ENCODE measurements around the gene PLEKHG3.

The PLEKHG3 gene

DNA sequence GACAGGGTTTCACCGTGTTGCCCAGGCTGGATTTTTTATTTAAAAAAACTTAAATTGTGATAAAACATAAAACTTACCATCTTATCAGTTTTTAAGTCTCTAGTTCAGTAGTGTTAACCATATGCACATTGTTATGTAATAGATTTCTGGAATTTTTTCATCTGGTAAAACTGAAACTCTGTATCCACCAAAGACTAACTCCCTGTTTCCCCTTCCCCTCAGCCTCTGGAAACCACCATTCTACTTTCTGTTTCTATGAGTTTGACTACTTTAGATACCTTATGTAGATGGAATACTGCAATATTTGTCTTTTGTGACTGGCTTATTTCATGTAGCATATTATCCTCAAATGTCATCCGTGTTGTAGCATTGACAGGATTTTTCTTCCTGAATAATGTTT lies 12.8 kb upstream of the PLEKHG3 start:
- H3K27ac ChIP-seq = no peak overlapping the region
- TF ChIP-seq, protein P1, sequence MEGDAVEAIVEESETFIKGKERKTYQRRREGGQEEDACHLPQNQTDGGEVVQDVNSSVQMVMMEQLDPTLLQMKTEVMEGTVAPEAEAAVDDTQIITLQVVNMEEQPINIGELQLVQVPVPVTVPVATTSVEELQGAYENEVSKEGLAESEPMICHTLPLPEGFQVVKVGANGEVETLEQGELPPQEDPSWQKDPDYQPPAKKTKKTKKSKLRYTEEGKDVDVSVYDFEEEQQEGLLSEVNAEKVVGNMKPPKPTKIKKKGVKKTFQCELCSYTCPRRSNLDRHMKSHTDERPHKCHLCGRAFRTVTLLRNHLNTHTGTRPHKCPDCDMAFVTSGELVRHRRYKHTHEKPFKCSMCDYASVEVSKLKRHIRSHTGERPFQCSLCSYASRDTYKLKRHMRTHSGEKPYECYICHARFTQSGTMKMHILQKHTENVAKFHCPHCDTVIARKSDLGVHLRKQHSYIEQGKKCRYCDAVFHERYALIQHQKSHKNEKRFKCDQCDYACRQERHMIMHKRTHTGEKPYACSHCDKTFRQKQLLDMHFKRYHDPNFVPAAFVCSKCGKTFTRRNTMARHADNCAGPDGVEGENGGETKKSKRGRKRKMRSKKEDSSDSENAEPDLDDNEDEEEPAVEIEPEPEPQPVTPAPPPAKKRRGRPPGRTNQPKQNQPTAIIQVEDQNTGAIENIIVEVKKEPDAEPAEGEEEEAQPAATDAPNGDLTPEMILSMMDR (conservative IDR thresholded peaks at IDR 0.05; ENCODE audit: low read depth) = no peak
- ChIA-PET POLR2A (ENCODE audit: low non-redundant PET) (no interaction called here), CTCF (no interaction called here)
- DNase-seq (ENCODE audit: low spot score) = no peak

DNA sequence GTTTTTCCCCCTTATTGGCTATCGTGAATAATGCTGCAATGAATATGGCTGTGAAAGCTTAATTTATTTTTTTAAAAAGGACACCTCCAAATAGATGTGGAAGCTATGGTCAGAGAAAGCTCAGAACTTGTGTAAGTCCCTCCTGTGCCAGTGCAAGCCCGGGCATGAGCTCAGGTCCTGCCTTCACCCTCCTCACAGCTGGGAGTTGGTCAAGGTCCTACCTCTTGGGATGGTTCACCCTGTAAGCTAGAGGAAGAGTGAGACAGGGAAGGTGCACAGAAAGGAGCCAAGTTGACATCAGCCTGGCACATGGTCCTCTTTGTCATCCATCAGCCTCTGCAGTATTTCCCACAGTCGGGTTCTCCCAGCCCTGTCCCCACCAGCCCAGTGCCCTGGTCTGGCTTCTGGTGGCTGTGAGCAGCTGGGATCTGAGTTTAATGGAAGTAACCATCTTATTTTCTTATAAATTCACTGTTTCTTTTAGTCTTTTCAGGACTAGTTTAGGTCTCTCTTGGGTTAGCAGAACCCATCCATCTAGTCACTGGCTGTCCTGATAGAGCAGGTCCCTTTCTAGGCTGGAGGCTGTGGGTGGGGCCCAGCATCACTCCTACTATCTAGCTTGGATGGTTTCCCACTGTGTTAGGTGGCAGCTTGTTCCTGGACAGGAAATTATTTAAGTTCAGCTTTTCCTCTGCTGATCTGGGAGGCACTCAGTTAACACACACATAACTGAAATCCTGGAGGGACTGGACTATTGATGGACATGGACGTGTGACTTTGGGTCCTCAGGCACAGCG lies 11.8 kb upstream of the PLEKHG3 start:
- ChIA-PET CTCF (interaction anchor here (0.6 kb wide), 1 partner anchor 60 kb away, joined by 3 read pairs; no protein-coding TSS in a partner anchor), POLR2A (ENCODE audit: low non-redundant PET) (interaction anchor here (0.6 kb wide), 1 partner anchor 12 kb away, joined by 3 read pairs; the partner anchor contains the start of gene PLEKHG3)
- TF ChIP-seq, protein P1 (conservative IDR thresholded peaks at IDR 0.05; ENCODE audit: low read depth) = no peak
- peak overlapping the region; percentile 59 for H3K27ac ChIP-seq
- no peak for DNase-seq (ENCODE audit: low spot score)

DNA sequence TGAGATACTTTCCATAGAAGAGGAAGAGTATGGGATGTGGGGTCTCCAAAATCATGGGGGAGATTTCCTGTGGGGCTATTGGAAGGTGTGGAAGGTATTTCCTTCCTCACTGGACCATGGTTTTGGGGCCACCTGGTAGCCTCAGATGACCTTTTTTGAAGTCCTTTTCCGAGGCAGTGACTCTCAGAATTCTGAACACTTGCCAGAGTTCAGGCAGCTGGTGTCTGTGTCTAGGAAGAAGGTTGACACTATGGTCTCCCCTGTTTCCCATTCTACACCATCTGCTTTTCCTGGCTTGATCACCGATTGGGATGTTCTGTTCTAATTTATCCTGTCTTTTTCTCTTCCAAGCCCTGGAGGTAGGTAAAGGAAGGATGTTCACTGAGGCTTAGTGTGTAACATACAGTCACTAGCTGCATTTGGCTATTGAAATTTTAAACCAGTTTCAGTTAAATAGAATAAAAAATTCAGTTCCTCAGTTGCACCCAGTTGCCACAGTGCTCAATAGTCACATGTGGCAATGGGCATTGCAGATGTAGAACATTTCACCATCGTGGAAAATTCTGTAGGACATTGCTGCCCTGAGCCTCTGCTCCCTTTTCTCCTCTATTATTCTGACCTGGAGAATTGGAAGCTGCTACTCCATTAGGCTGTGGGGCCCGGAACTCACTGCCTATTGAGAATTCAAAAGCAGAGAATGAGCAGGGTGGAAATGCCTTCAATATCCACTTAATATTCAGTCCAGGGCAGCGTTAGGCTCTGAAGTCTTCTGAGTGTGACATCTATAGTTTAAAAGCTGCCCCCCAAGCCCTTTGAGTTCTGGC lies 11.0 kb upstream of the PLEKHG3 start:
- ChIA-PET CTCF (interaction anchor here (0.6 kb wide), 1 partner anchor 61 kb away, joined by 3 read pairs; no protein-coding TSS in a partner anchor), POLR2A (ENCODE audit: low non-redundant PET) (no interaction called here)
- H3K27ac ChIP-seq = no peak overlapping the region; the same call in 1 of the 2 replicates
- TF ChIP-seq, protein P1 (conservative IDR thresholded peaks at IDR 0.05; ENCODE audit: low read depth) = no peak
- no peak for DNase-seq (ENCODE audit: low spot score)

DNA sequence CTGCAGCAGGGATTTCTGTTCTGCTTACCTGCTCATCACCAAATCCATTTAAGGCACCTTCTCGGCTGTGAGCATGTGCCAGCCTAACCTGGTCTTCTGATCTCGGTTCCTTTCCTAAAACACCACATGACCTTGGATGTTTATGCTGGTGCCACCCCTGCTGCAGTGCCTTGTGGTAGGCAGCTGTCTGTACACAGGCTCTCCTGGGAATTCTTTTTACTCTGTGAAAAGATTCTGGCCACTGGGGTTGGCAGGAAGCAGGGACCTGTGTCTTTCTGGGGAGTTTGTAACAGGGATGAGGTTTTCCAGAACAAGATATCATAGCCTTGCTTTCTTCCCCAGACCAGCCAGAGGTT lies 10.4 kb upstream of the PLEKHG3 start:
- ChIA-PET POLR2A (ENCODE audit: low non-redundant PET) (no interaction called here), CTCF (no interaction called here)
- H3K27ac ChIP-seq = no peak overlapping the region
- TF ChIP-seq, protein P1 (conservative IDR thresholded peaks at IDR 0.05; ENCODE audit: low read depth) = no peak
- DNase-seq (ENCODE audit: low spot score) = no peak

DNA sequence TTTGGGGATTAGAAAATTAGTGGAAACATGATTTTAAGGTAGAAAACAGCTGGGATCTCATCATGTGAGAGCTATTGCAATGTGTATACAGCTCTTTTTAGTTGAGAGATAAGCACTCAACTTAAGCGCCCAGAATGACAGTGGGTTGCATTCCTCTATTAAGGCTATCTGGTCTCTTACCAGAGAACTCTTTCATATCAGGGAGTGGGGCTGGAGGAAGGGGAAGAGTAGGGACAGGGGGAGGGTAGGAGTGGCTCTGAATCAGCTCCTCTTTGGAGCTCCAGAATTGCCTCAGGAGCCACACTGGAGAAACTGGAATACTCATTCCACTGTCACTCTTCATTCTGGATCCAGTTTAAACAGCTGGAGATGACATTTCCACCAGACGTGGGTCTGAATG lies 9.2 kb upstream of the PLEKHG3 start:
- ChIA-PET CTCF (interaction anchor here (0.6 to 1.0 kb wide), 3 partner anchors 13 to 26 kb away, joined by 3 to 4 read pairs (median 3); no protein-coding TSS in a partner anchor), POLR2A (ENCODE audit: low non-redundant PET) (no interaction called here)
- TF ChIP-seq, protein P1 (conservative IDR thresholded peaks at IDR 0.05; ENCODE audit: low read depth) = no peak
- DNase-seq (ENCODE audit: low spot score) = no peak
- no peak overlapping the region for H3K27ac ChIP-seq

DNA sequence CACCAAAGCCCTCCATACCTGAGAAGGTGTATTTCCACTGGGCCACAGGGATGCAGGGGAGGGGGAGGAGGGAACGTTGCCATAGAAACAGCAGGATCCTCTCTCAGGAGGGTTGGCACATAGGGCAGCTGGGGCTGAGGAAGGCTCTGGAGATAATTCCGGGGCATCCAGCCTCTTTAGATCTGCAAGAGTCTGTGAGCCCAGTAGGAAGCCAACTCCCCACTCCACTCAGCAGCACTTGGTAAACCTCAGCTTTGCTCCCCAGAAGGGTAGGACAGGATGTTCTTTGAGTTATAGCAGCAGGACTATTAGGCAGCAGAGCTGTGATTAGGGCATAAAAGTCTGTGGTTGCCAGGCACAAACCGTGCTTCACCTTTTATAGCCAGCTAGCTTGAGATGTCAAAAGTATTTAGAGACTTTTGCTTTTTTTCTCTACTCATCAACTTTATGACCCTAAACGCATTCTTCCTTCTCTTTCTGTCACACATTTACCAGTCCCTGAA lies 7.8 kb upstream of the PLEKHG3 start:
- ChIA-PET POLR2A (ENCODE audit: low non-redundant PET) (no interaction called here), CTCF (no interaction called here)

More for the DNA sequence above, 7.8 kb upstream of the PLEKHG3 start:
- TF ChIP-seq, protein P1 (conservative IDR thresholded peaks at IDR 0.05; ENCODE audit: low read depth) = no peak
- no peak for DNase-seq (ENCODE audit: low spot score)
- H3K27ac ChIP-seq = no peak overlapping the region
